Common myeloid progenitor, CD34-positive (primary cell): ENCODE measurements around the gene KLC4.

Source experiments
- CTCF ChIA-PET: fragments of 350-600 bp; sonication (Branson Sonifier 250); formaldehyde crosslinking; loops from one replicate; lab custom pipeline; 2021; ENCODE audit warnings: antibody characterized with exemption; lab: Charles Lee
- POLR2A ChIA-PET: fragments of 350-600 bp; sonication (Branson Sonifier 250); formaldehyde crosslinking; loops from one replicate; lab custom pipeline; 2021; ENCODE audit warnings: antibody characterized with exemption; lab: Charles Lee
- DNase-seq, 3 donors: peaks; one replicate each; pipeline versions ENCODE4 v3.0.0 to v3.0.0-alpha.2; 2013
- H3K27ac ChIP-seq, 2 experiments: 1 replicate in 1 of 2; 2 replicates in 1 of 2; pipeline ENCODE4 v1.7.0; 2013; ENCODE audit warnings: inconsistent platforms in 2 of 2, low read length in 2 of 2, mild to moderate bottlenecking in 2 of 2, low read depth in 1 of 2, moderate library complexity in 1 of 2; ENCODE audit not compliant: severe bottlenecking in 2 of 2, insufficient read depth in 1 of 2, poor library complexity in 1 of 2
- H3K27me3 ChIP-seq, 5 experiments: replicated peaks in 2 of 5; 1 replicate in 3 of 5; 2 replicates in 2 of 5; pipeline versions ENCODE4 v1.6.1 to v1.7.0; 2013; ENCODE audit warnings: low read length in 4 of 5, mild to moderate bottlenecking in 2 of 5, moderate library complexity in 2 of 5, inconsistent platforms in 1 of 5; ENCODE audit not compliant: insufficient read depth in 5 of 5, control insufficient read depth in 4 of 5
- H3K36me3 ChIP-seq, 4 experiments: 1 replicate in 2 of 4; 2 replicates in 2 of 4; pipeline versions ENCODE4 v1.6.1 to v1.7.0; 2013; ENCODE audit warnings: low read length in 3 of 4, control low read depth in 1 of 4, mild to moderate bottlenecking in 1 of 4; ENCODE audit not compliant: control insufficient read depth in 4 of 4, insufficient read depth in 4 of 4
- H3K4me1 ChIP-seq, 4 experiments: 1 replicate in 3 of 4; 2 replicates in 1 of 4; pipeline versions ENCODE4 v1.6.1 to v1.7.1; 2013; ENCODE audit warnings: low read length in 3 of 4, mild to moderate bottlenecking in 3 of 4, control low read depth in 1 of 4, inconsistent platforms in 1 of 4, moderate library complexity in 1 of 4; ENCODE audit not compliant: control insufficient read depth in 4 of 4, insufficient read depth in 4 of 4; ENCODE audit errors: control extremely low read depth in 1 of 4
- H3K4me3 ChIP-seq, 7 experiments: 1 replicate in 4 of 7; 2 replicates in 3 of 7; pipeline versions ENCODE4 v1.5.1 to v1.7.0; 2013; ENCODE audit warnings: mild to moderate bottlenecking in 7 of 7, low read length in 6 of 7, moderate library complexity in 6 of 7, inconsistent platforms in 2 of 7, low read depth in 2 of 7, control low read depth in 1 of 7; ENCODE audit not compliant: insufficient read depth in 4 of 7, control insufficient read depth in 1 of 7; ENCODE audit errors: extremely low read depth in 1 of 7
- H3K9me3 ChIP-seq, 5 experiments: 1 replicate in 4 of 5; 2 replicates in 1 of 5; pipeline versions ENCODE4 v1.6.1 to v1.7.1; 2013; ENCODE audit warnings: low read length in 4 of 5, mild to moderate bottlenecking in 2 of 5, inconsistent platforms in 1 of 5, low read depth in 1 of 5, moderate library complexity in 1 of 5; ENCODE audit not compliant: control insufficient read depth in 4 of 5, insufficient read depth in 2 of 5; ENCODE audit errors: control extremely low read depth in 1 of 5
- whole genome bisulfite sequencing: methylation state at CpG from one replicate; pipeline ENCODE4 v1.1.5; 2013; ENCODE audit not compliant: insufficient coverage; 5-methylcytosine and 5-hydroxymethylcytosine counted together

The KLC4 gene

GRCh38 chr6:43120944-43121913 lies 61.8 kb downstream of the KLC4 start:
- no peak for DNase-seq
- peaks cover 0 to 9% (median under 1%) of the 10 kb centered on the region in 4 experiments for H3K4me1 ChIP-seq
- ChIA-PET CTCF (interaction anchor here (1.0 to 1.4 kb wide), 4 partner anchors 8 to 49 kb away, joined by 3 read pairs; no protein-coding TSS in a partner anchor), POLR2A (no interaction called here)
- no peak overlapping the region for H3K4me3 ChIP-seq
- 88% methylated on average over 9 of the region's 9 CpGs for WGBS
- H3K27ac ChIP-seq: no peak overlapping the region
- no peaks in the 10 kb centered on the region for H3K27me3 ChIP-seq
- no peaks in the 10 kb centered on the region for H3K36me3 ChIP-seq
- H3K9me3 ChIP-seq: no peaks in the 10 kb centered on the region

GRCh38 chr6:43122146-43122545 lies 62.7 kb downstream of the KLC4 start:
- Histone ChIP-seq H3K9me3 (no peaks in the 10 kb centered on the region), H3K4me3 (no peak overlapping the region), H3K27ac (no peak overlapping the region), H3K36me3 (no peaks in the 10 kb centered on the region), H3K4me1 (no peaks in the 10 kb centered on the region), H3K27me3 (no peaks in the 10 kb centered on the region)
- CTCF ChIA-PET: interaction anchor here (1.0 to 1.1 kb wide), 2 partner anchors 21 to 23 kb away, joined by 3 read pairs; no protein-coding TSS in a partner anchor
- no peak for DNase-seq
- POLR2A ChIA-PET: no interaction called here
- 71% methylated on average over 1 of the region's 2 CpGs for whole genome bisulfite sequencing

GRCh38 chr6:43123461-43124314 lies 64.3 kb downstream of the KLC4 start:
- no peaks in the 10 kb centered on the region for H3K4me1 ChIP-seq
- DNase-seq: no peak
- H3K4me3 ChIP-seq: no peak overlapping the region
- WGBS: 96% methylated on average over 23 of the region's 25 CpGs
- no peaks in the 10 kb centered on the region for H3K36me3 ChIP-seq
- CTCF ChIA-PET: interaction anchor here (0.8 to 3.1 kb wide), 5 partner anchors 11 to 52 kb away, joined by 3 to 19 read pairs (median 3); no protein-coding TSS in a partner anchor
- H3K27ac ChIP-seq: no peak overlapping the region
- H3K27me3 ChIP-seq: no peaks in the 10 kb centered on the region
- H3K9me3 ChIP-seq: no peaks in the 10 kb centered on the region
- POLR2A ChIA-PET: interaction anchor here (0.5 kb wide), 1 partner anchor 241 kb away, joined by 4 read pairs; no protein-coding TSS in a partner anchor

GRCh38 chr6:43124481-43124880 lies 65.0 kb downstream of the KLC4 start:
- H3K4me1 ChIP-seq: peaks cover 0 to 2% (median 0%) of the 10 kb centered on the region in 4 experiments
- no peaks in the 10 kb centered on the region for H3K36me3 ChIP-seq
- ChIA-PET CTCF (interaction anchor here (0.7 to 3.1 kb wide), 5 partner anchors 10 to 109 kb away, joined by 3 to 19 read pairs (median 3); no protein-coding TSS in a partner anchor), POLR2A (no interaction called here)
- H3K9me3 ChIP-seq: no peaks in the 10 kb centered on the region
- no peak overlapping the region for H3K27ac ChIP-seq
- H3K27me3 ChIP-seq: no peaks in the 10 kb centered on the region
- no peak for DNase-seq
- no peak overlapping the region for H3K4me3 ChIP-seq
- 88% methylated on average over 4 of the region's 6 CpGs for WGBS
